ENCODE results near the gene SPG21.

Gene SPG21

GRCh38 chr15:64926661-64927060 is 63.1 kb downstream of the SPG21 start:
- Histone ChIP-seq H3K27ac (ENCODE audit: poor library complexity, severe bottlenecking) (no peak overlapping the region), H3K27me3 (ENCODE audit: insufficient read depth, poor library complexity, severe bottlenecking) (no peaks in the 10 kb centered on the region), H3K36me3 (ENCODE audit: low read depth) (no peaks in the 10 kb centered on the region), H3K9me3 (ENCODE audit: severe bottlenecking) (no peaks in the 10 kb centered on the region), H3K4me1 (ENCODE audit: insufficient read depth, poor library complexity, severe bottlenecking) (peaks cover 1% of the 10 kb centered on the region), H3K4me3 (ENCODE audit: severe bottlenecking) (no peak overlapping the region)
- ATAC-seq (ENCODE audit: low read depth), result no peak
- no peak for TF ChIP-seq CTCF (IDR thresholded peaks at IDR 0.05; ENCODE audit: poor library complexity, severe bottlenecking)
- no peak for DNase-seq (ENCODE audit: low spot score)

GRCh38 chr15:64925335-64926330 is 64.1 kb downstream of the SPG21 start:
- no peak overlapping the region for H3K4me3 ChIP-seq (ENCODE audit: severe bottlenecking)
- no peaks in the 10 kb centered on the region for H3K36me3 ChIP-seq (ENCODE audit: low read depth)
- H3K9me3 ChIP-seq (ENCODE audit: severe bottlenecking), result no peaks in the 10 kb centered on the region
- TF ChIP-seq CTCF (IDR thresholded peaks at IDR 0.05; ENCODE audit: poor library complexity, severe bottlenecking), result no peak
- peaks cover 4% of the 10 kb centered on the region for H3K4me1 ChIP-seq (ENCODE audit: insufficient read depth, poor library complexity, severe bottlenecking)
- H3K27ac ChIP-seq (ENCODE audit: poor library complexity, severe bottlenecking), result no peak overlapping the region
- H3K27me3 ChIP-seq (ENCODE audit: insufficient read depth, poor library complexity, severe bottlenecking), result no peaks in the 10 kb centered on the region
- no peak for DNase-seq (ENCODE audit: low spot score)
- no peak for ATAC-seq (ENCODE audit: low read depth)

GRCh38 chr15:64923546-64923945 is 66.2 kb downstream of the SPG21 start:
- TF ChIP-seq CTCF (IDR thresholded peaks at IDR 0.05; ENCODE audit: poor library complexity, severe bottlenecking), result no peak
- H3K4me1 ChIP-seq (ENCODE audit: insufficient read depth, poor library complexity, severe bottlenecking), result peaks cover 4% of the 10 kb centered on the region
- H3K36me3 ChIP-seq (ENCODE audit: low read depth), result no peaks in the 10 kb centered on the region
- no peak for DNase-seq (ENCODE audit: low spot score)
- H3K27me3 ChIP-seq (ENCODE audit: insufficient read depth, poor library complexity, severe bottlenecking), result no peaks in the 10 kb centered on the region
- no peaks in the 10 kb centered on the region for H3K9me3 ChIP-seq (ENCODE audit: severe bottlenecking)
- H3K27ac ChIP-seq (ENCODE audit: poor library complexity, severe bottlenecking), result no peak overlapping the region
- no peak for ATAC-seq (ENCODE audit: low read depth)
- H3K4me3 ChIP-seq (ENCODE audit: severe bottlenecking), result no peak overlapping the region

GRCh38 chr15:64921711-64922110 is 68.0 kb downstream of the SPG21 start:
- peaks cover 4% of the 10 kb centered on the region for H3K4me1 ChIP-seq (ENCODE audit: insufficient read depth, poor library complexity, severe bottlenecking)
- no peak overlapping the region for H3K27ac ChIP-seq (ENCODE audit: poor library complexity, severe bottlenecking)
- no peak overlapping the region for H3K4me3 ChIP-seq (ENCODE audit: severe bottlenecking)
- no peak for TF ChIP-seq CTCF (IDR thresholded peaks at IDR 0.05; ENCODE audit: poor library complexity, severe bottlenecking)
- no peak for DNase-seq (ENCODE audit: low spot score)
- H3K27me3 ChIP-seq (ENCODE audit: insufficient read depth, poor library complexity, severe bottlenecking), result no peaks in the 10 kb centered on the region
- no peaks in the 10 kb centered on the region for H3K36me3 ChIP-seq (ENCODE audit: low read depth)
- peak; percentile 65 for ATAC-seq (ENCODE audit: low read depth)
- H3K9me3 ChIP-seq (ENCODE audit: severe bottlenecking), result no peaks in the 10 kb centered on the region

- Histone ChIP-seq H3K4me3 (ENCODE audit: severe bottlenecking) (no peak overlapping the region), H3K27me3 (ENCODE audit: insufficient read depth, poor library complexity, severe bottlenecking) (no peaks in the 10 kb centered on the region), H3K4me1 (ENCODE audit: insufficient read depth, poor library complexity, severe bottlenecking) (peaks cover 4% of the 10 kb centered on the region), H3K36me3 (ENCODE audit: low read depth) (no peaks in the 10 kb centered on the region), H3K9me3 (ENCODE audit: severe bottlenecking) (no peaks in the 10 kb centered on the region), H3K27ac (ENCODE audit: poor library complexity, severe bottlenecking) (no peak overlapping the region)
- TF ChIP-seq CTCF (IDR thresholded peaks at IDR 0.05; ENCODE audit: poor library complexity, severe bottlenecking), result no peak
- no peak for ATAC-seq (ENCODE audit: low read depth)
- no peak for DNase-seq (ENCODE audit: low spot score)
Observed at GRCh38 chr15:64919721-64920120, 70.0 kb downstream of the SPG21 start.

Measured in RWPE2 (cell line).